Hematopoietic multipotent progenitor cell treated with erythropoietin and hydrocortisone succinate and interleukin-3 and kit ligand, for 15 days (in vitro differentiated cells): ENCODE measurements around the gene MTF2.
"Not testable (repeated sequence)": the region's sequence is repeated elsewhere in the genome, so short reads cannot be mapped to it uniquely, and the experiment has no call there.

Experiments used
- DNase-seq: peaks from one replicate; pipeline ENCODE4 v3.0.0-alpha.2; 2015; ENCODE audit warnings: low spot score

The MTF2 gene

GRCh38 chr1:93142161-93142560 lies 63.1 kb downstream of the MTF2 start:
- no peak for DNase-seq

- DNase-seq = no peak
These were observed 64.1 kb downstream of the MTF2 start for GRCh38 chr1:93143136-93143535.

- DNase-seq = no peak
These were observed 64.7 kb downstream of the MTF2 start for GRCh38 chr1:93143769-93144168.

- DNase-seq = no peak
These were observed 68.9 kb downstream of the MTF2 start for GRCh38 chr1:93148001-93148400.

- no peak for DNase-seq
These were observed 71.6 kb downstream of the MTF2 start for GRCh38 chr1:93150729-93151128.

- DNase-seq = no peak
These were observed 72.4 kb downstream of the MTF2 start for GRCh38 chr1:93151474-93151873.

- no peak for DNase-seq
These were observed 73.8 kb downstream of the MTF2 start for GRCh38 chr1:93152835-93153234.

GRCh38 chr1:93154898-93155297 lies 75.8 kb downstream of the MTF2 start:
- no peak for DNase-seq

- DNase-seq = no peak
These were observed 76.3 kb downstream of the MTF2 start for GRCh38 chr1:93155335-93155734.

- no peak for DNase-seq
These were observed 80.3 kb downstream of the MTF2 start for GRCh38 chr1:93159337-93159736.

GRCh38 chr1:93163314-93163713 lies 84.2 kb downstream of the MTF2 start:
- DNase-seq = not testable (repeated sequence)

- DNase-seq = no peak
These were observed 85.7 kb downstream of the MTF2 start for GRCh38 chr1:93164816-93165215.

- not testable (repeated sequence) for DNase-seq
These were observed 86.8 kb downstream of the MTF2 start for GRCh38 chr1:93165895-93166294.

- no peak for DNase-seq
These were observed 87.9 kb downstream of the MTF2 start for GRCh38 chr1:93167006-93167405.

GRCh38 chr1:93170141-93170678 lies 91.1 kb downstream of the MTF2 start:
- DNase-seq = not testable (repeated sequence)

GRCh38 chr1:93171549-93172034 lies 92.5 kb downstream of the MTF2 start:
- no peak for DNase-seq

- DNase-seq = no peak
These were observed 93.7 kb downstream of the MTF2 start for GRCh38 chr1:93172778-93173177.

- not testable (repeated sequence) for DNase-seq
These were observed 95.6 kb downstream of the MTF2 start for GRCh38 chr1:93174638-93175037.

- no peak for DNase-seq
These were observed 98.9 kb downstream of the MTF2 start for GRCh38 chr1:93177991-93178390.

GRCh38 chr1:93178418-93178817 lies 99.3 kb downstream of the MTF2 start:
- DNase-seq = no peak

GRCh38 chr1:93179886-93180722 lies 101.0 kb downstream of the MTF2 start, which contains the start of gene TMED5:
Gene TMED5 (minus strand): TSS chr1:93180413. CDS start chr1:93180242, 171 bp downstream.
- peak; percentile 96 for DNase-seq

GRCh38 chr1:93180723-93181613 lies 101.9 kb downstream of the MTF2 start, which contains the start of gene CCDC18:
Gene CCDC18 (plus strand): TSS chr1:93180724. CDS start chr1:93183362, 2,638 bp downstream.
- peak; percentile 46 for DNase-seq
